ENCODE data around the gene CEP120.
"Not testable (repeated sequence)": the region's sequence is repeated elsewhere in the genome, so short reads cannot be mapped to it uniquely, and the experiment has no call there.

The CEP120 gene

GRCh38 chr5:123421773-123422172 is 1.4 kb downstream of the CEP120 start:
- no peaks in the 10 kb centered on the region for H3K9me3 ChIP-seq (ENCODE audit: severe bottlenecking)
- H3K27ac ChIP-seq (ENCODE audit: poor library complexity, severe bottlenecking) = no peak overlapping the region
- peak overlapping the region; percentile 60 for H3K4me3 ChIP-seq (ENCODE audit: severe bottlenecking)
- DNase-seq (ENCODE audit: low spot score) = no peak
- TF ChIP-seq, protein P1, sequence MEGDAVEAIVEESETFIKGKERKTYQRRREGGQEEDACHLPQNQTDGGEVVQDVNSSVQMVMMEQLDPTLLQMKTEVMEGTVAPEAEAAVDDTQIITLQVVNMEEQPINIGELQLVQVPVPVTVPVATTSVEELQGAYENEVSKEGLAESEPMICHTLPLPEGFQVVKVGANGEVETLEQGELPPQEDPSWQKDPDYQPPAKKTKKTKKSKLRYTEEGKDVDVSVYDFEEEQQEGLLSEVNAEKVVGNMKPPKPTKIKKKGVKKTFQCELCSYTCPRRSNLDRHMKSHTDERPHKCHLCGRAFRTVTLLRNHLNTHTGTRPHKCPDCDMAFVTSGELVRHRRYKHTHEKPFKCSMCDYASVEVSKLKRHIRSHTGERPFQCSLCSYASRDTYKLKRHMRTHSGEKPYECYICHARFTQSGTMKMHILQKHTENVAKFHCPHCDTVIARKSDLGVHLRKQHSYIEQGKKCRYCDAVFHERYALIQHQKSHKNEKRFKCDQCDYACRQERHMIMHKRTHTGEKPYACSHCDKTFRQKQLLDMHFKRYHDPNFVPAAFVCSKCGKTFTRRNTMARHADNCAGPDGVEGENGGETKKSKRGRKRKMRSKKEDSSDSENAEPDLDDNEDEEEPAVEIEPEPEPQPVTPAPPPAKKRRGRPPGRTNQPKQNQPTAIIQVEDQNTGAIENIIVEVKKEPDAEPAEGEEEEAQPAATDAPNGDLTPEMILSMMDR (IDR thresholded peaks at IDR 0.05; ENCODE audit: poor library complexity, severe bottlenecking) = no peak
- H3K4me1 ChIP-seq (ENCODE audit: insufficient read depth, poor library complexity, severe bottlenecking) = peaks cover 10% of the 10 kb centered on the region
- H3K36me3 ChIP-seq (ENCODE audit: low read depth) = peaks cover 20% of the 10 kb centered on the region
- no peak for ATAC-seq (ENCODE audit: low read depth)
- no peaks in the 10 kb centered on the region for H3K27me3 ChIP-seq (ENCODE audit: insufficient read depth, poor library complexity, severe bottlenecking)

DNA sequence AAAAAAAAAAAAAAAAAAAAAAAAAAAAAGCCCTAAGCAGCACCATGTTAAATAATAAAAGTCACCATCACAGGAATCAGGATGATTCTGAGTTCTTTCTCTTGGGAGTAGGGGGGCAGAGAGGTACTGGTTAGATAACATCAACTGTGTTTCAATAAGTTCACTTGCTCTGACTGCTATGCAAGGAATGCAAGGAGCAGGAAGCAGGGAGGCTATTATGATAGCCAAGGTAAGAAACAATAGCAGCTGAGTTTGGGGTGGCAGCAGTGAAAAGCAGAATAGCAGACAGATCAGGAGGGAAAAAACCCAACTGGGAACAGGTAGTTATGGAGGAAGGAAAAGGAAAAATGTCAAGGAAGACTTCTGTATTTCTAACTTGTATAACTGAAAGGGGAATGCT is 8.2 kb downstream of the CEP120 start:
- H3K36me3 ChIP-seq (ENCODE audit: low read depth) = peaks cover 87% of the 10 kb centered on the region
- H3K4me1 ChIP-seq (ENCODE audit: insufficient read depth, poor library complexity, severe bottlenecking) = no peaks in the 10 kb centered on the region
- H3K9me3 ChIP-seq (ENCODE audit: severe bottlenecking) = no peaks in the 10 kb centered on the region
- H3K4me3 ChIP-seq (ENCODE audit: severe bottlenecking) = no peak overlapping the region
- TF ChIP-seq, protein P1 (IDR thresholded peaks at IDR 0.05; ENCODE audit: poor library complexity, severe bottlenecking) = no peak
- ATAC-seq (ENCODE audit: low read depth) = 0 out of 3 replicates have a peak, but pooled peaks have one; percentile 23
- H3K27ac ChIP-seq (ENCODE audit: poor library complexity, severe bottlenecking) = no peak overlapping the region
- no peaks in the 10 kb centered on the region for H3K27me3 ChIP-seq (ENCODE audit: insufficient read depth, poor library complexity, severe bottlenecking)
- no peak for DNase-seq (ENCODE audit: low spot score)

DNA sequence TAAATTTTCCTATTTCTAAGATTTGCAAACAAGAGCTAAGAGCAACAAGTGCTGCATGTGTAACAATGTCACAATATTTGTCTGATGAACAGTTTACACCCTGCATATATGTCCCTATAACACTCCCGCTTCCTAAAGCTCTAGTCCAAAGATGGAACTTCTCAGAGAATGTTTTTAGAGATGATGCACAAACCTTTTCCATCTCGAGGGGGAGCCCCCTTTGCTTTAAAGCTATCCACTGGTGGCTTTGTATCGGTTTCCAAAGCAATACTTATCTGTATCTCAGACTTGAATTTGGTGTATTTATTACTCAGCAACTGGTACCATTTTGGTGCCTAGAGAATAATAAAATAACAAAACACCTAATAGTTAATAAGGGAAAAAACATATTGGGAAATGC is 11.0 kb downstream of the CEP120 start:
- H3K4me1 ChIP-seq (ENCODE audit: insufficient read depth, poor library complexity, severe bottlenecking) = no peaks in the 10 kb centered on the region
- DNase-seq (ENCODE audit: low spot score) (no peak), ATAC-seq (ENCODE audit: low read depth) (no peak)
- TF ChIP-seq, protein P1 (IDR thresholded peaks at IDR 0.05; ENCODE audit: poor library complexity, severe bottlenecking) = no peak
- peaks cover 95% of the 10 kb centered on the region for H3K36me3 ChIP-seq (ENCODE audit: low read depth)
- H3K4me3 ChIP-seq (ENCODE audit: severe bottlenecking) = no peak overlapping the region
- no peaks in the 10 kb centered on the region for H3K9me3 ChIP-seq (ENCODE audit: severe bottlenecking)
- no peaks in the 10 kb centered on the region for H3K27me3 ChIP-seq (ENCODE audit: insufficient read depth, poor library complexity, severe bottlenecking)
- H3K27ac ChIP-seq (ENCODE audit: poor library complexity, severe bottlenecking) = no peak overlapping the region

- peaks cover 71% of the 10 kb centered on the region for H3K36me3 ChIP-seq (ENCODE audit: low read depth)
- not testable (repeated sequence) for DNase-seq (ENCODE audit: low spot score); H3K9me3 ChIP-seq (ENCODE audit: severe bottlenecking); H3K27ac ChIP-seq (ENCODE audit: poor library complexity, severe bottlenecking); H3K4me1 ChIP-seq (ENCODE audit: insufficient read depth, poor library complexity, severe bottlenecking); H3K4me3 ChIP-seq (ENCODE audit: severe bottlenecking); H3K27me3 ChIP-seq (ENCODE audit: insufficient read depth, poor library complexity, severe bottlenecking); ATAC-seq (ENCODE audit: low read depth)
These were observed 21.2 kb downstream of the CEP120 start for GRCh38 chr5:123401999-123402398.

GRCh38 chr5:123401320-123401719 is 21.9 kb downstream of the CEP120 start:
- no peak overlapping the region for H3K27ac ChIP-seq (ENCODE audit: poor library complexity, severe bottlenecking)
- no peaks in the 10 kb centered on the region for H3K27me3 ChIP-seq (ENCODE audit: insufficient read depth, poor library complexity, severe bottlenecking)
- ATAC-seq (ENCODE audit: low read depth) (no peak), DNase-seq (ENCODE audit: low spot score) (no peak)
- no peaks in the 10 kb centered on the region for H3K4me1 ChIP-seq (ENCODE audit: insufficient read depth, poor library complexity, severe bottlenecking)
- TF ChIP-seq, protein P1 (IDR thresholded peaks at IDR 0.05; ENCODE audit: poor library complexity, severe bottlenecking) = no peak
- no peak overlapping the region for H3K4me3 ChIP-seq (ENCODE audit: severe bottlenecking)
- no peaks in the 10 kb centered on the region for H3K9me3 ChIP-seq (ENCODE audit: severe bottlenecking)
- H3K36me3 ChIP-seq (ENCODE audit: low read depth) = peaks cover 78% of the 10 kb centered on the region

- not testable (repeated sequence) for DNase-seq (ENCODE audit: low spot score); H3K4me1 ChIP-seq (ENCODE audit: insufficient read depth, poor library complexity, severe bottlenecking); H3K27ac ChIP-seq (ENCODE audit: poor library complexity, severe bottlenecking); ATAC-seq (ENCODE audit: low read depth); H3K4me3 ChIP-seq (ENCODE audit: severe bottlenecking); H3K27me3 ChIP-seq (ENCODE audit: insufficient read depth, poor library complexity, severe bottlenecking); H3K9me3 ChIP-seq (ENCODE audit: severe bottlenecking)
- H3K36me3 ChIP-seq (ENCODE audit: low read depth) = peaks cover 82% of the 10 kb centered on the region
These were observed 22.3 kb downstream of the CEP120 start for GRCh38 chr5:123400870-123401291.
